ENCODE data around the gene PIMREG.

PIMREG gene

DNA sequence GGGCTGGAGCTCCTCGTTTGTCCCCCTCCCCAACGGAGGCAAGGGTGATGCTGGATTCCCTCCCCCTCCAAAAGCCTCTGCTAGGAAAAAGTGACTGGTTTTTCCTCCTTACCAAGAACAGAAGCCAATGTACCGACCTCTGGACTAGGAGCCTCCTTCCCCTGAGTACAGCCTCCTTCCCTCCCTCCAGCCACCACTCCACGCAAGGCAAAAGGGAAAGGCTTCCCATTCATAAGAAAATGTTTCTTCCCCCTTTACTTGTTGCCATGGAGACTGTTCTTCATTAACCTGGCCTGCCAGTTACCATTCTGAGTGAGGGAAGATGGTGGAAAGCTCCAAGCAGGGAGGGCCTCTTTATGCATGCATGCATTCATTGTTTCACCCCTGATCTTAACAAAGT is 4.3 kb upstream of the PIMREG start:
- DNase-seq = no peak

DNA sequence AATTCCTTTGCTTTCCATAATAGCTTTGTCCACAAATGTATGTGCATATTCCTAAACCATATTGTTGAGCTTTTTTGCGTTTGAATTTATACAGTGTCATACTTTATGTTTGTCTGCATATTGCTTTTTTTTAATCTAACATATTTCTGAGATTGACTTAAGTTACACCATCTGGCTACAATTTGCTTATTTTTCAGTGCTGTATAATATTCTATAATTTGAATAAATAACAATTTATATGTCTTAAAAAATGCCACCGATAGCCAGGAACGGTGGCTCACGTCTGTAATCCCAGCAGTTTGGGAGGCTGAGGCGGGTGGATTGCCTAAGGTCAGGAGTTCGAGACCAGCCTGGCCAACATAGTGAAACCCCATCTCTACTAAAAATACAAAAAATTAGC is 1.5 kb upstream of the PIMREG start:
- DNase-seq = no peak

DNA sequence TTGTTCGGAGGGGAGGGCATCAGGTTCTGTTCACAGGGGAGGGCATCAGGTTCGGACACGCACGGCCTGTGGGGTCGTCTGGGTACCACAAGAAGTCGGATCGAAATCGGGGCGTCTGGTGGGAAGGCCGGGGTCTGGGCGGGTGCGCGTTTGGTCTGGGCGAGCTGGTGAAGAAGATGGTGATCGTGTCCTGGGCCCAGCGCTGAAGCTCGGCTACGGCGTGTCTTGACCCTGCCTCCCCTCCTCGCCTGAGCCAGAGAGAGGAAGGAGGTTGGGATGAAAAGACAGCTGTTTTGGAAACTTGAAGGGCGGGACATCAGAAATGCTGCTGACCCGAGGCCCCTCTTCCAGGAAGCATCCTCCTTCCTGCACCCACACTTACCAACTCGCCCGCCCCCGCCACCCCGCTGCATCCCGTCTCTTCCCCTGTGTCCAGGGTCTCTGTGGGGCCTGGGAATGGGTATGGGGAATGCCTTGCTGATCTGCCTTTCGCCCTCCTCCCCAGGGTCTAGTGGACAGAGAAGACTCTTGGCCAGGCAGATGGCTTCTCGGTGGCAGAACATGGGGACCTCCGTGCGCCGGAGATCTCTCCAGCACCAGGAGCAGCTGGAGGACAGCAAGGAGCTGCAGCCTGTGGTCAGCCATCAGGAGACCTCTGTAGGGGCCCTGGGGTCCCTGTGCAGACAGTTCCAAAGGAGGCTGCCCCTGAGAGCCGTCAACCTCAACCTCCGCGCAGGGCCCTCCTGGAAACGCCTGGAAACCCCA is 498 bp downstream of the PIMREG start:
- no peak for DNase-seq

DNA sequence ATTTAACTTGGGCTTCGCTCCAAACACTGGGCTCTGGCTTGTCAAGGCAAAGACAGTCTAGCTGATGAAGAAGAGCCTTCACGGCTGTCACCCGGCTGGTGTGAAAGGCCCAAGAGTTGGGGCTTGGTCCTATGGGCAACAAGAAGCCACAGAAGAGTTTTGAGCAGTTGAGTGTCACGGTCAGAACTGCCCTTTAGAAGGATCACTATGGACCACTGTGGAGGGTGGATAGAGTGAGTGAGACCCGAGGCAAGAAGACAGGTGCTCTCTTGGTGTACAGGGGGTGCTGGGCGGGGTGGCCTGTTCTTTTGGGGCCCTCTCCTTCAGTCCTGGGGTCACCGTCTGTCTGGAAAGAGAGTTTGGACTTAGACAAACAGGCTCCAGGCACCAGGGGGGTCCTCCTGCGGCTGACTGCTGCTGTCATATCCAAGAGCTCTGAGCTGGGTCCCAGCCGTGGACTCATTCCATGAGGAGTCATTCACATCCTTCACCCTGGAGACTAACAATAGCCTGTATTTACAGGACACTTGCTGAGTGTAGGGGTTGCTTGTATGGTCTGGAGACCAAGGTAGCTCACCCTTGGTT is 2.4 kb downstream of the PIMREG start:
- DNase-seq = no peak

DNA sequence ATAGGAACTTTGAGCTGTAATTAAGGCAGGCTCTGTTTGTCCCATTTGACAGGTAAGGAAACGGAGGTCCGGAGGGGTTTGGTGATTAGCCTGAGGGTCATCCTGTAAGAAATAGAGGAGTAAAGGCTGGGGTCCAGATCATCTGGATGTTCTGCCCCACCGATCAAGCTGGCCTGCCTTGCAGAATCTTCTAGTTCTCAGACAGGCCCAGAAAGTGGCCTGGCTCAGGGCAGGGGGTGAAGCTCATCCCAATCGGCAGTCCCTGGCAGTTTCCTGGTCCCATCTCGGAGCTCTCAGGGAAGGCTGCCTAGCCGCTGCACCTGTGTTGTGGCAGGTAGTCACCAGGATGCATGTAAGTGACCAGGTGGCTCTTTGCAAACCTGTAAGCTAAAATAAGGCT is 4.2 kb downstream of the PIMREG start:
- DNase-seq = no peak

DNA sequence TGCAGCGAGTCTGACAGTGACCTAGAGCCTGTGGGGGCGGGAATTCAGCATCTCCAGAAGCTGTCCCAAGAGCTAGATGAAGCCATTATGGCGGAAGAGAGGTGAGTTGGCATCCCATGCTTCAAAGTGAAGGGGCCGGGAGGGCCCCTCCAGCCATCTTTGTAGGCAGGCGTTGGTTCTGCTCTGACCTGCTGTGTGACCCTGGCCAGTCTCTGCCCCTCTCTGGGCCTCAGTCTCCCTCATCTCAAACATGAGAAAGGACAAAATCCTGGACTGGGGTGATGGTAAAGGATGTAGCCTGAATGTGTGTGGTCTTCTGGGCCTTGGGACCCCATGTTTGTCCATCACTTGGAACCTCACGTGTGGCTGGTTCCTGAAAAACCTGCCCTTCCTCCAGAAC is 5.1 kb downstream of the PIMREG start:
- no peak for DNase-seq

DNA sequence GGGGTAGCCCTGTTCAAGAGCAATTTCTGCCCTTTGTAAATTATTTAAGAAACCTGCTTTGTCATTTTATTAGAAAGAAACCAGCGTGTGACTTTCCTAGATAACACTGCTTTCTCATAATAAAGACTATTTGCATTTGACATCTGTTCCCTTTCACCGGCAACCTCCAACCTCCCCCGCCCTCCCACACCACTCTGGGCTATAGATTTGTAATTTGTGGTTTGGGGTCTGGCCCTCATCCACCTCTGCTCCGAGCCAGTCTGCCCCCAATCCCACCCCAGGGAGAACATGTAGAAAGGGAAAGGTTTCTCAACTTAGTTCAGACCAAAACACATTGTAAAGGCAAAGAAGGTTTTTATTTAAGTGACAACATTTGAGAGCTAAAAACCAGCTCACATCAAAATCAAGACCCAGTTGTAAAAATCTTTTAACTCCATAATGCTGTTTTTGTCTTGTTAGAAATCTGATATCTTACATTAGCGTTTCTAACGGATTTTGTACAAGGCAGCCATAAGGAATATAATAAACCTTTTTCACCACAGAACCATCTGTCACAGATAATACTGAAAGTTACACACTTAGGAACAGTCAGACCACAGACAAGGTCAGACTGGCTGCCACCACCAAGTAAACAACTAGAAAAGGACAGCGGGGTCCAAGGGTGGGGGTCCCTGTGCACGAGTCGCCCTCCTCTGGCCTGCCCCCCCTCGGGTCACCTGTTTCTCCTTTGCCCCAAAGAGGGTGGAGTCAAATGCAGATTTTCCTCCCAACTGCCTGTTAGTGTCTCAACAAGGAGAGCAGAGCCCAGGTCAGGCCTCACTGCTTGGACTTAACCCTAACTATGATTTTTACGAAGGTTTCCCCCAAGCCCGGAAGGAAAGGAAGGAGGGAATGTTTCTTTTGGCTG is 6.9 kb downstream of the PIMREG start:
- no peak for DNase-seq

DNA sequence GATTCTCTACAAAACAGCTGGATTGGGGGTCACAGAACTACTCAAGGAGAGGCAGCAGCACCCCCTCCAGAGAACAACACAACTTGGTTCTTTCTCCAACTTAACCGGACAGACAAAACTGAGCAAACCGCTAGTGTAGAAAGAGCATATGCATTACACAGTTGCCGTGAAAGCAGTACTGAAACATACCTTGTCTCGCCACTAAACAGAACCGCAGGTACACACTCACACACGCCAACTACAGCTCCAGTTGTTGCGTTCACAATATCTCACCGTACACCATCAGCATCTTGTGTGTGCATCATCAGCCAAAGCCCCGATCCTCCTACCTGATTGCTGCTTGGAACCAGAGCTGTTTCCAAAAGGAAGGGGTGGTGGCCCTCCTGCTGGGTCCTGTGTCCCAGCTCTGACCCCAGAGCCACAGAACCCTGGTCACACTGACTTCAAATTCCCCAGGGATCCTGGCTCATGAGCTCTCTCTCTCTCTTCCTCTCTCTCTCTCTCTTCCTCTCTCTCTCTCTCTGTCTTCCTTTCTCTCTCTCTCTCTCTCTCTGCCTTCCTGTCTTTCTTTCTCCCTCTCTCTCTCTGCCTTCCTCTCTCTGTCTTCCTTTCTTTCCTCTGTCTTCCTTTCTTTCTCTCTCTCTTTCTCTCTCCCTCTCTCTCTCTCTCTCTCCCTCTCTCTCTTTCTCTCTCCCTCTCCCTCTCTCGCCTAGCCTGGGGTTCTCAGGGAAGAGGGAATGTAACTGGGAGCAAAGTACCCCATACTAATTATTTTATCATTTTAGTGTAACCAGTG is 8.4 kb downstream of the PIMREG start:
- no peak for DNase-seq

DNA sequence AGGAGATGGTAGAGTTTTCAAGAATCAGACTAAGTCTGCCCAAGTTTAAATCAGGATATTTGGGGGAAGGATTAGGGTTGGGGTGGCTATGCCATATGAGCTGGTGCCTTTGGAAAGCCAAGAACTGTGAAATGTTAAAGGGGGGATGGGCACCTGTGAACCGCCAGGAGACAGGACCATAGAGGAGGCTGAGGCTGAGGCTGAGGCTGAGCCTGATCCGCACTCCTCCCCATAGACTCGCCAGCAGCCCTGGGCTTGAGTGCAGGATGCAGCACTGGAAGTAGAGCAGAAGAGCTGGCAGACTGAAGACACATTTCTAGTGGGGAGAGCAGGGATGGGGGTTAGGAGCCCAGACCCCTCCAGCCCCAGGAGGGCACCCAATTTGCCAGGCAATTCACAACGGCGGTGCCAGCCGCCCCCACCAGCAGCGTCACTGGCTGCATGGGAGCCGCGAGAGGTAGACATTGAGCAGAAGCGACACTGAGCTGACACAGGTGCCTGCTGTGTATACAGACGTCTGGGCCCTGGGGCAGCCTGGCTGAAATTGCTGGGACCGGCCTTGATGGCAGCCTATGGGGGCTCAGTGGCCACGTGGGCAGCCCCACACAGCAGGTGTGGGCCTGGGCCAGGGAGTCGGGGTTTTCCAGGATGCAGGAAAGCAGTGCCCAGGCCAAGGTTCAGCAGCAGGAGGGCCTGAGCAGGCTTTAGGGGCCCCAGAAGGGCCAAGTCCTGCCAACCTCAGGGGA is 9.2 kb downstream of the PIMREG start:
- DNase-seq = no peak

DNA sequence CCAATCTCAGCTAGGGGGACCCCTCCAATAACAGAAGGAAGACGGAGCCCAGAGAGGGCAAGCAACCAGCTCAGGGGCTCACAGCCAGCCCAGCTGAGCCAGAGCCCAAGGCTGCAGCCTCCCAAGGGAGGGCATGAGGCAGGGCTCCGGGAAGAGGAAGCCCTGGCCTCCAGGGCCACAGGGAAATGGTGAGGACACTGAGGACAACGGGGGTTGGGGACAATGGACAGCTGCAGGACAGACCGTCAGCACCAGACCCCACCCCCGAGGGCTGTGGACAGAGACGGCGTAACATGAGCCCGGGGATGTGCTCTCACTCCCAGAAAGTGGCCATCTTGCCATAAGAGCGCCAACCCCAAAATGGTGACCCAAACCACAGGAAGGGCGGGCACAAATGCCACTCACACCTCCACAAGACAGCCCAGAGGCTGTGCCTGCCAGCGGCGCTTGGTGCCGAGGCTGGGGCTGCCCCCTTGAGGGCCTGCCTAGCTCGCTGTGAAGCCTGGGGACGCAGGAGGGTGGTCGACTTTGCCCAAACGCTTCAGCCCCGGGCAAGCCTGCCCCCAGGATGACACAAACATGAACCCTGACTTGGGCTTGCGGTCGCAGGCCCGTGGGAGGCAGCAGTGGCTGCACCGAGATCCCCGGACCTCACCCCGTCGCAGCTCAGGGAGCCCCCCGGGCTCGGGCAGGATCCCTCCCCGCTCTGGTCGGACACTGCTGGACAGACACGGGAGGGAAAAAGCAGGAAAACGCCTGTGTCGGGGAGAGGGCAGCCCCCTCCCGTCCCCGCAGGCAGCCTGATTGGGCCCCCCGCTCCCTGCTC is 10.5 kb downstream of the PIMREG start:
- no peak for DNase-seq

DNA sequence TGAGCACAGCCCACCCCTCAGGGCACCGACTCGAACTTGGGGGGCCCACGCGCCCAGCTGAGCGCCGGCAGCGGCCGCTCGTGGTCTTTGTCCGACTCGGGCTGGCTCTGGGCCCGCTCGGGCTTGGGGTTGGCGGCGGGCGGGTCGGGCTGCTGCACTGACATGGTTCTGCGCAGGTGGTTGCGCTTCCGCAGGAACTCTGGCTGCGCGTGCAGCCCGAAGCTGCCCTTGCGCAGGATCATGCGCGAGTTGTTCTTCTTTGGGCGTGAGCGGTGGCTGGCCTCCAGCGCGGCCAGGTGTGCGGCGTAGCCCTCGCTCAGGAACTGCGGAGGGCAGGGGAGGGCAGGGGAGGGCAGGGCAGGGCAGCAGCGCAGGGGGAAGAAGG is 11.1 kb downstream of the PIMREG start:
- DNase-seq = peak; percentile 33

DNA sequence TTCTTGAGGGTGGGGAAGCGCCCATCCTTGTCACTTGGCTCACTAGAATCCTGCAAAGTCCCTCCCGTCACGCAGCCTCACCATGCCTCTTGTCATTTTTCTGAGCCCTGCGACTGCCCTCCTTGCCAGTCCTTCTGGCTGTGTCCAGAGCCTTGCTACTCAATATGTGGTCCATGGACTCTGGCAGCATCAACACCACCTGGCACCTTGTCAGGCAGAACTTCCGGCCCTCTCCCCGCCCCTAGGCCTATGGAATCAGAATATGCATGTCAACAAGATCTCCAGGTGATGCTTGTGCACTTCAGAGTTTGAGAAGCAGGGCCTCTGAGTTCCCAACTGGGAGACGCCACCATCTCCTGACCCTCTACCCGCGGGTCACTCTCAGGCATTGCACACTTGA is 12.1 kb downstream of the PIMREG start:
- no peak for DNase-seq

DNA sequence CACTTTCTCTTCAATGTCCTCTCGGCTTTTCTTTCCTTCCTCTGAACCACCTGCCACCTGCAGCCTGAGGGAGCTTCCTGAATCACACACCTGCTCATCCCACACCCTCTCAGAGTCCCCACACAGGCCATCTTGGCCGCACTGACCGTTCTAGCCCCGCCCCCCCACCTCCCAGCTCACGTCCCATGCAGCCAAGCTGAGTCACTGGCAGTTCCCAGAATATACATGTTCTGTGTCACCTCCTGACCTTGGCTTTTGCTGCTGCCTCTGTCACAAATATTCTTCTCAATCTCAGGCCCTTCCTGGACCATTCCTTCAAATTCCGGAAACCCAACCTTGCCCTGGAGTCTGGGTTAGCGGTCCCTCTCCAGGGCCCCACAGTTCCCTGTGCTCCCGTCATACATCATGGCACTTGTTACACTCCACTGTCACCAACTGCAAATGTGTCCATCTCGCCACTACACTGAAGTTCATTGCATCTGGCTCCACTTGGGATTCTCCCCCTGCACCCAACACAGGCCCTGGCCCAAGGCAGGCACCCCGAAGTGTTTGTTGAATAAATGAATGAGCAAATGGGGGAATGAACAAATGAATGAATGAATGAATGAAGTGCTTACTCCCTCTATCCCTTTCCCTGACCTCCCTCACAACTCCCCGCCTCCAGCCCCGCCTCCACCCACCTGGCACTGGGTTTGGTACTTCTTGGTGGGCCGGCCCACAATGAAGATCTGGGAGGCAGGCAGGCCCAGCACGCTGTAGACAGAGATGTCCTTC is 12.8 kb downstream of the PIMREG start:
- DNase-seq = no peak

DNA sequence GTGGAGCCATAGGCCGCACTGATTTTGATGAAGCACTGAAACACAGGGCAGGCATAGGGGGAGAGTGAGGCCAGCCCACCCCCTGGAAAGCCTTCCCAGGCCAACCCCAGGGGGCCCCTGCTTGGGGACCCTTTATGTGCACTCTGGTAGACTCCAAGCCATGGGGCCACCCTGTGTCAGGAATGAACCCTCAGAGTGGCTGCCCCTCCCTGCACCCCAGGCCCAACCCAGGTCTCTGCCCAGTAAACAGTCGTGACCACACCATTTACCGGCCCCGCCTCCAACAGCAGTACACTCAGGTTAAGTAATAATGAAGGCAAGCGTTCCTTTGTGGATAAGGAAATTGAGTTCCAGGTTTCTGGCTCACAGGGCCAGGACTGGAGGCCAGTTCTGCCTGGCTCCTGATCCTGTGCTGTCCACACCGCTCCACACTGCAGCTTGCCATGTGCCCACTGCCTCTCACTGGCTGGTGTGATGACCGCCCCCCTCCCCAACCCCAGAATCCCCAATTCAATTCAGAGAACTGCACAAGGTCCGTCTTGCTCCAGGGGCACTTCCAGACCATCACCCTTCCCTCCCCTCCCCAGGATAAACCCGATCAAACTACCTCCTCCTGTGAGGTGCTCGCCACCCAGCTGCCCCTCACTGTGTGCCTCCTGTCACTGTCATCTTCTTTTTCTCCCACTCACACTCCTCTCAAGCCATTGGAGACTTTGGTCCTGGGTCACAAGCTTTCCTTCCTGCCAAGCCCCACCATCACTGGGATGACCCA is 13.6 kb downstream of the PIMREG start:
- DNase-seq = no peak

DNA sequence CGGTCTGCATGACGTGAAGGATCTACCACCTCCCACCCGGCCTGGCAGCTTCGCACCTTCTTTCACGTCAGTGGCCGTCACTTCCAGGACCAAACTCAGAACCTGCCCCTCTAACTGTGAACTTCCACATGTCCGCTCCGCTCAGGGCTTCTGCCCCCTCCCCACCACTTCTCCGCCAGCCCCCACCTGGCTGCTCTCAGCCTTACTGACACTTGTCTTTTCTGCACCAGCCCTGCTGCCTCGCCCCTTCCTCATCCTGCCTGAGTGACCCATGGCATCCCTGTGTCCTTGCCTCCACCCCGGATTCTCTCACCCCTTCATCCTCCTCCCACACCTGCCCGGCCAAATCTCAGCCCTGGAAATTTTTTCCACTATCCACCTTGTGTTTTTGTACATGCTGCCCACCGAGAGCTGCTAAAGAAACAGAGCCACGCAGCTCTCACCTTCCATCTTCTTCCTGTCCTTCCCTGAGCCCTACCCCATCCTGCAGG is 14.2 kb downstream of the PIMREG start:
- no peak for DNase-seq

DNA sequence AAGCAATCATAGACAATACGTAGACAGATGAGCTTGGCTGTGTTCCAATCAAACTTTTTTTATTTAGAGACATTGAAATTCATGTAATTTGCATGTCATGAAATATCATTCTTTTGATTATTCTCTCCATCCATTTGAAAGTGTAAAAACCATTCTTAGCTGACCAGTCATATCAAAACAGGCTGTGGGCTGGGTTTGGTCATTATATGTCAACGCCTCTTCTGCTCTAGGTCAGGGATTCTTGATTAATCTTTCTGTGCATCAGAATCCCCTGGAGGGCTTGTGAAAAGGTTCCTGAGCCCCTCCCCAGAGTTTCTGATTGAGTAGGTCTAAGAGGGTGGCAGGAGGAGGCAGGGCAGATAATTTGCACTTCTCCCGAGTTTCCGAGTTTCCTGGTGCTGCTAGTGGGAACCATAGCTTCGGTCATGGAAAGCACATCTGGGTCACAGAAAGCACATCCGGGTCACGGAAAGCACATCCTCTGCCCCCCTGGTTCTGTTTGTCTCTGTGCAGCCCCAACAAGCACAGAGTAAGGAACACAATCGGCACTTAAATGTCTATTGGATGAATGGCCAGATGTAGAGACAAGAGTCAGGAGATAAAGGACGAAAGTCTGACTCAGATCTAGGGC is 16.4 kb downstream of the PIMREG start:
- DNase-seq = no peak

DNA sequence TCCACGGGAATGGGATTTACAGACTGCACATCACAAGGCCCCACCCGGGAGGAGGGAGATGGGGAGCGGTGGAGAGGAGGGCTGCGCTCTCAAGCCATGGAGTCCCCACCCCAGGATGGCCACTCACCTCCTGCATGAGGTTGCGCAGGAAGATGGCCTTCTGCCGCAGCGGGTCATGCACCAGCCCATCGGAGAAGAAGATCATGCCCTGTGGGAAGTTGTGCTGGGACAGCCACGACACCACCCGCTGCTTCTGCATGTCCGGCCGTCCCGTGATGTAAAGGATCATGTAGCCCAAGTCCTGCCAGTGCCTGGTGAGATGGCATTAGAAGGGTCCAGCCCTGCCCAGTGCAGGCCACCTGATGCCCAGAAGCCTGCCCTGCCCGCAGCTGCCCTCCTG is 17.0 kb downstream of the PIMREG start:
- DNase-seq = no peak

DNA sequence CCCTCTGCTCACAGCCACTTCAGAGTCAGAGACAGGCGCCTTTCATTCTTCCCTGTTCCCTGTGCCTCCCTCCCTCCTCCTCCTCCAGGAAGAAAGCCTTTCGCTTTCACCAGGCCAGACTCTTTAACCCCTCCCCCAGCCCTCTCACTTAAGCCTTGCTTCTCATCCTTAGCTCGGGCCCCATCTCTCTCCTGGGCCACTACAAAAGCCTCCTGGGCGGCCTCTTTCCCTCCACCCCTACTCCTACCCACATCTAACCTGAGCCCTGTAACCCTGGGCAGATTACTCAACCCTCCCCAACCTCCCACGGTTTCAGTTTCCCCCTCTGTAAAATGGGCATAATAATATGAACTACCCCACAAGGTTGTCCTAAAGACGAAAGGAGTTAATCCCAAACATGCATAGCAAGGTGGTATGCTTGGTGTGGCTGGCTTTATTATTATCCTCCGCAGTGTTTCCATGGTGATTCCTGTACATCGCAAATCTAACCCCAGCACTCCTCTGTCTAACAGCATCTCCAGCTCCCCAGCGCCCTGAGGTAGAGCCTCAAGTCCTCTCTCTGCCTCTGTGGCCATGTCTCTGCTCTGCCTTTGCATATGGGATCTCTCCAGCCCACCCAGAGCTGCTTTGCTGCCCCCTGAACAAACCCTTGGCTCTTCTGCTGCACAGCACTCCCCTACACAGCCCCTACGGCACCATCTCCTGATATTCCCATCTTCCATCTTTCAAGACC is 17.7 kb downstream of the PIMREG start:
- no peak for DNase-seq

Data from activated CD8-positive, alpha-beta memory T cell treated with anti-CD3 and anti-CD28 coated beads, Interleukin-2, amount 50 U/mL, for 4 hours (primary cell).